GM18858 (cell line): ENCODE results near the gene RAB40A.

Experiments used
- ATAC-seq: cut with Tn5 transposase; IDR thresholded peaks from one replicate; pipeline ENCODE4 v1.9.1; 2021; ENCODE audit not compliant: unreplicated experiment

Gene RAB40A, protein sequence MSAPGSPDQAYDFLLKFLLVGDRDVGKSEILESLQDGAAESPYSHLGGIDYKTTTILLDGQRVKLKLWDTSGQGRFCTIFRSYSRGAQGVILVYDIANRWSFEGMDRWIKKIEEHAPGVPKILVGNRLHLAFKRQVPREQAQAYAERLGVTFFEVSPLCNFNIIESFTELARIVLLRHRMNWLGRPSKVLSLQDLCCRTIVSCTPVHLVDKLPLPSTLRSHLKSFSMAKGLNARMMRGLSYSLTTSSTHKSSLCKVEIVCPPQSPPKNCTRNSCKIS

DNA sequence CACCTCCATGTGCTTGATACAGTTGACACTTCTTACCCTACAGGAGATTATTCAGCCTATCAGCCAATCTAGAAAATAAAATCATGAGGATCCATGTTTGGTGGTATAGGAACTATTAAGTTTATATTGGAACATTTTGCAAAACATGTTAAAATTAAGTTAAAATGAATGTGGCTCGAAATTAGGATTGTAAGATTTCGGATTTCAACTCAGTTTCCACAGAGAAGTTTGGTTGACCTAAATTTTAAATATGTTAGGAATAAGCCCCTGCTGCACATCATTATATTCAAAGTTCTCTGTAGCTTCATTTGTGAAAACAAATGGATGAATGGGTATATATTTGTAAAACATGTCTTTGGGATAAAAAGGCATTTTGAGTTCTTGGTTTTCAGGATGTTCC is at the start of gene RAB40A:
Gene RAB40A, minus strand, starts transcription at position 101 of the 400 bp plus-strand sequence. CDS start 18,733 bp downstream, outside the sequence.
- no peak for ATAC-seq

DNA sequence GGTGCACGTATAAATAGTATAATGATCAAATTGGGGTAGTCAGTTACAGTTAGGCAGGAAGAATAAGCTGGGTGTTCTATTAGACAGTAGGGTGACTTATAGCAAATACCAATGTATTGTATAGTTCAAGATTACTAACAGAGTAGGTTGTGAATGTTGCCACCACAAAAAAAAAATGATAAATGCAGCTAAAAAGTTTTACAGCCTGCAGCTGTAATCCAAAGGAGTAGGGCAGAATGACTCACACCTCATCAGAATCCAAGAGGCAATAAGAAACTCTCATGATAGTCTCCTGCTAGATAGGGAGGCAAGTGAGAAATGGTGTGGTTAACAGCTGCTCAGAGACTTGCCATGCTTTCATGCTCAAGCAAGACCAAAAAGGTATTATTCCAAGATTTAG is 46.5 kb upstream of the RAB40A start:
- no peak for ATAC-seq

DNA sequence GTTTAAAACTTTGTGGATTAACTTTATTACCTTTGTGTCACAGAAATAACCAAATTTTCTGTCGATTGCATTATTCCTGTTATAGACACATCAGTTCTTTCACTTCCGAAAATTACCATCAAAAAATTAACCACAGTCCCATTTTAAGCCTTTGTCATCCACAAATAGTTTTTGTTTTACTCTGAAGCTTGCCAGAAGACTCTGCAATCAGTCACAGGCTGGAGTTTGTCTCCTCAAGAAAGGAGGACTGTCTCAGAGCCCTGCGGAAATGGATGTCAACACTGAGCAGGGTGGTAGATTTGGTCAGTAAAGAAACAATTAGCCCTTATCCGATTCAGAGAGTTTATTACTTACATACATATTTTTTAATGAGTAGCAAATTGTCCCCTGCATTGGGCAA is 45.9 kb upstream of the RAB40A start:
- no peak for ATAC-seq

DNA sequence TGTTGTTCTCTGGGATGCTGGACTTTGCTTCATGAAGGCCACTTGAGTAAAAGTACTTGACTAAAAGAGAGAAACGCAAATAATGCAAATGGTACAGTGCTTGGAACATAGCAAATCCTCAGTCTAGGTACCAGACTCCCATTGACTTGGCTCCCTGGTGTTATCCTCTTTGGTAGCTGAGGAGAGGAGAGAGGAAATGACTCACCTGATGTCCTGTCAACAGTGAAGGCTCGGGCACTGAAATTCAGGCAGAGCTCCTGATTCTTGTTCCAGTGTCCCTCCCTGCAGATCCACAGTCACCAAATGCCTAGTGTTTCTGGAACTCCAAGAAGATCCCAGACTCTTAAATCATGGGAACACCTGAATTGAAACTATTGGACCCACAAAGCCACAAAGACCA is 43.5 kb upstream of the RAB40A start:
- ATAC-seq: no peak

DNA sequence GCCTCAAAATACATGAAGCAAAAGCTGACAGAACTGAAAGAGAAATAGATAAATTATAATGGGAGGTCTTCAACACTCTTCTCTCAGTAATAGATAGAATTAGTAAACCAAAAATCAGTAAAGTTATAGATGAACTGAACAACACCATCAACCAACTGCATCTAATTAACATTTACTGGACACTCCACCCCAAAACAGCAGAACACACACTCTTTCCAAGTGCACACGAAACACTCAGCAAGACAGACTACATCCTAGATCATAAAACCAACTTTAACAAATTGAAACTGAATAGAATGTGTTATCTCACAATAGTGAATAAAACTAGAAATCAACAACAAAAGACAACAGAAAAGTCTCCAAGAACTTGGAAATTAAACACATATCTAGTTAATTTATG is 41.0 kb upstream of the RAB40A start:
- no peak for ATAC-seq

DNA sequence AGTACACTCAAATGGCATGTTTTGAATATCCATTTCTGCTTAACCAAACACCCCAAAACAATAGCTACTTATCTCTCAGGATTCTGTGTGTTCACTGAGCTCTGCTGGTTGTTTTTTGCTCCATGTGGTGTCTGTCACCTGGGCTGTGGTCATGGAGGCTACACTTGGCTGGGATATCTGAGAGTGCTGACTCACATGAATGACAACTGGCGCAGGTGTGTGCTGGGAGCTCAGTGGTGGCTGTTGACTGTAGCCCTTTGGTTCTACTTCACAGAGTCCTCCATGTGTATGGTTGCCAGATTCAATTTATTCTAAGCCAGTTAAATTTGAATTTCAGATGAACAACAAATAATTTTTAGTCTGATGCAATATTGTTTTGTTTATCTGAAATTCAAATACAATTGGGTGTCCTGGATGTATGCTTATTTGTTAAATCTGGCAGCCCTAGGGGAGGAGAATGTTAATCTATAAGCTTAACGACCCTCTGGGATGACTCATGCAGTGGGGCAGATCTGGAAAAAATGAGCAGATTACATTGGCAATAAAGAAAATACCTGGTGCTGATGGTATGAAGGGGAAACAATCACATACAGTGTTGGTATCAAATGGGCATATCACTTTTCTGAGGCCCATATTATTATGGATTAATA is 37.8 kb upstream of the RAB40A start:
- ATAC-seq: no peak

DNA sequence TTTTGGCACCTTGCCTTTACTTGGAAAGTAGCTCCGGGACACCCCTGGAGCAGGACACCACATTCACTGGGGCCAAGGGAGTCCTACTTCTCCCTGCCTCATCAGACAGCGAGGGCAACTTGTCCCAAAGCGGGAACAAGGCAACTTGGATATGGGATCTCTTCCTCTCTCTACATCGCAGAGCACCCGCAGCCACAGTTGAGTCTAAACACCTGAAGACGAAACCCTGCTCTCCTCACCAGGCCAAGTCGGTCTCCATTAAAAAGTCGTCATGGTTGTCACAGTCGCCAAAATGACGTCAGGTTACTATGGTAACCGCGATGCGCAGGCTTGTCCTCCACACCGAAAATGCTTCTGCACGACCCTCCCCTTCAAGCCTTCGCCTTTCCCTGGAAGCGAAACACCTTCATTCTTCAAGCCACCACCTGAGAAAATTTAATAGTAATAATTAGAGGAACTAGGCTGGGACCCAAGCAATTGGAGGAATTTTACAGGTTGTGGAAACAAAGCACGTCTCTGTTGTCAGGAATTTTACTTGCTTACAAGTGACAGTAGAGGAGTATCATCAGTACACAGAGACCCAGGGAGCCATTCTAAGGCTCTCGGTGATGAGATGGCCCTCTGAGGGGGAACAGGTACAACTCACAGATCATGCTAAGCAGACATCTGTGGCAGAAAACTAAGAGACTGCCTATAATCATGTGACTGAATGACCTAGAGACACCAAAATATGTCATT is 35.6 kb upstream of the RAB40A start:
- ATAC-seq: peak; percentile 96

DNA sequence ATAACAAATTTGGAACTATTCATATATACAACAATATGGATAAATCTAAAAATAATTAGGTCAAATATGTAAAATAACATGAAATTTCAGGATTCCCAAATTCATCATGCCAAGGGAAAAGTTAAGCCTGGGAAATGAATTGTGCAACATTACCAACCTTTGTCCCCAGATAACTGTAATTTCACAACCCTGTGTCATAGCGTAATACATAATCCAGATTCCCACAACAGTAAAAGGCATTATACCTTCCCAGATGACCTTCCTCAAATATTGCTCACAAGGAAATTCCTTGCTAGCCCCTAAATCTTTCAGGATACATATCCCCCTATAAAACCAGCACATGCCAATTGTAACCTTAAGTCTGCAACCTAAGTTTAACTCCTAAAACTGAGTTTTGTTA is 32.9 kb upstream of the RAB40A start:
- no peak for ATAC-seq

DNA sequence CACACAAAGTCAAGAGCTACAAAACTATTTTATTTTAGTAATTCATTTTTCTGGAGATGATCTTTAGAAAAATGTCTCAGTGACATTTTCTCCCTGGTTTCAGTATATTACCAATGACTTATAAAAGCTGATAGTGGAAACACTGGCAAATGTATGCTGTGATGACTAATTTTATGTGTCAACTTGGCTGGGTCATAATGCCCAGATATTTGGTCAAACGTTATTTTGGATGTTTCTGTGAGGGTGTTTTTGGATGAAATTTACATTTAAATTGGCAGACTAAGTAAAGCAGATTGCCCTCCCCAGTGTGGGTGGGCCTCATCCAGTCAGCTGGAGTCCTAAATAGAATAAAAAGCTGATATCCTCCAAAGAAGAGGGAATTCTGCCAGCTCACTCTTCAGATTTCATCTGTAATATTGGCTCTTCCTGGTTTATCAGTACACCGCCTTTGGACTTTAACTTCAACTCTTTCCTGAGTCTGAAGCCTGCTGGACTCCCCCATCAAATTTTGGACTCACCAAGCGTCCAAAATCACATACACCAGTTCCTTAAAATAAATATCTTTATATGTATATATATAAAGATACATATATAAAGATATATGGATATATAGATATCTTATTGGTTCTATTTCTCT is 31.2 kb upstream of the RAB40A start:
- ATAC-seq: no peak

DNA sequence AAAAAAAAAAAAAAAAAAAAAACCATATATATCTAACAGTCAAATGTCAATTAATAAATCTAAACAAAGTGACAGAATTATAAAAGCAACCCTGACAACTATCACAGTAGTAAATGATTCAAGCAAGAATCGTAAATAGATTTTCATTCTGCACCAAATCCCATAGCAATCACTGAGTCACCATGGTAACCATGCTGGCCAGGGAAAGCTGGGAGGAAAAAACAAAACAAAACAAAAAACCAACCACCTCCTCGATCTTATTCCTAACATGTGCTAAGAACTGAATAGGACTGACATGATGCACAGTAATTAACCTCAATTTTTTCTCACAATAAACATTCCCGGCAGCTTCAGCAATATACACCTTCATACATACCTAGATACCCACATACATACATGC is 30.6 kb upstream of the RAB40A start:
- no peak for ATAC-seq

DNA sequence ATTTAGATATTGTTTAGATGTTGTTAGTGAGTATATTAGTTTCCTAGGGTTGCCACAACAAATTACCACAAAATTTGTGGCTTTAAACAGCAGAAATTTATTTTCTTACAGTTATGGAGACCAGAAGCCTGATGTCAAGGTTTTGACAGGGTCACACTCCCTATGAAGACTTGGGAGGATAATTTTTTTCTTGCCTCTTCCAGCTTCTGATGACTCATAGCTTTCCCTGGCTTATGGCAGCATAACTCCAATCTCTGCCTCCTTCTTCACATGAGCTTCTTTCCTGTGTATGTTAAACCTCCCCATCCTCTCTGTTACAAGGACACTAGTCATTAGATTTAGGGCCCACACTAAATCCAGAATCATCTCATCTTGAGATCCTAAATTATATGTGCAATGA is 20.9 kb upstream of the RAB40A start:
- ATAC-seq: no peak

DNA sequence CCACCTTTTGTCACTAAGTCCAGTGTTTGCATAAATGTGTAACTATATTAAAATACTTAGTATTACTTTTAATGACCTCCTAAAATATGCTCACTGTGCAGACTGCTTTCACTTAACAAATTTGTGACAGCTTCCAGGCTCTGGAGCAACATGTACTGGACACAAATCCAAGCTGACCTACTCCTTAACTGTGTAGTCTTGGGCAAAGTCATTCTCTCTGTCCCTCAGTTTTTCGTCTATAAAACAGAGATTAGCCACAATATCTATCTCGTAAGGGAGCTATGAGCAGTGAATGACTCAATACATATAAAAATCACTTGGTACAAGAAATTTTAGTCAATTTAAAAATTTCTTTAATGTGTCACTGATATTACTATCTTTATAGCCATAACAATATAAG is 20.4 kb upstream of the RAB40A start:
- no peak for ATAC-seq

DNA sequence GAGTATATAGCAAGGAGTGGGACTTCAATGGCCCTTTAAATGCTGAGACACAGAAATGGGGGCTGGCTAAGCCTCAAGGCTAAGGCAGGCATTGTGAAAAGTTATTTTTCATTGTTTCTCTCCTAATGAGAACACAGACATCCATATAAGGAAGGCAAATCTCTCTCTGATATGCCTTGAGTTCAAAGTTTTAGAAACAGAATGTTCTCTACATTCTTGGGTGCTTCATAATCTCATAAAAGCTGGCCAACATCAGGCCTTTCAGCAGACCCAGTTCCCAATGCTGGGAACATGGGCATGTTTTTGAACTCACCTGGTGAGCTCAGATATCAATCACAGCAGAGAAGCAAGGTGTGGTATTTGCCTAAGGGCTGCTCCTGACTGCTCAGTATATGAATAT is 19.4 kb upstream of the RAB40A start:
- ATAC-seq: no peak

DNA sequence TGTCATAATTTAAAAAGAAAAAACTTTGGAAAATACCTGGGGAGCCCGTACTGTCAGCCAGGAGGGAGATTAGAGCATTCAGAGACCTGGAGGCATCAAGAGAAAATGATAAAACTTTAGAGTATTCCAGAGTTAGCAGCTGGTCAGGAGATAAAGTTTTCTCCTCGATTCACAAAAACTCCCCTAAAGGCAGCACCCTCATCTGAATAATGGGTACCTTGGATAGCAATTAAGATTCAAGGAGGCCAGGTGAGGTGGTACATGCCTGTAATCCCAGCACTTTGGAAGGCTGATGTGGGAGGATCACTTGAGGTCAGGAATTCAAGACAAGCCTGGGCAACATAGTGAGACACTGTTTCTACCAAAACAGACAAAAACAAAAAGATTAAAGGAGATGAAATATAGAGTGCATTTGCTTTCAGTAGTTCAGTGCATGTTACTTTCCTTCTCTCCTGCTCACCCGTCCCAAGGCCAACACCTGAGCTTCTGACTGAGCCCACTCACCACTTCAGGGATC is 18.6 kb upstream of the RAB40A start:
- no peak for ATAC-seq

DNA sequence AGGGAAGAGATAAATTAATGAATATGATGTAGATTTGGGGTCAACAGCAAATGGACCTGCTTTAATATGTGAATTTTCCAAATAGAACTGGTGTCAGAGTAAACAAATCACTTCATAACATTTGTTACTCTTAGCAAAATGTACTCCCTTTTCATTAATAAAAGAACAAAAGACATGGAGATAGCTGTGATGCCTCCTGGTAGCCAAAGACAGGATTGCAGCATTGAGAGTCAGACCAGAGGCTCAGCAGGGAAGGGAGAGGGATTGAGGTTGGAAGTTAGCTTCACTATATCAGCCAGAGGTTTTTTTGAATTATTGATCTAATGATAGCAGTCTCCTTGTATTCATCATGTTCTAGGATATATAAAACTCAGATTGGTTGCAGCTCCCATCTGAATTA is 17.4 kb upstream of the RAB40A start:
- no peak for ATAC-seq

DNA sequence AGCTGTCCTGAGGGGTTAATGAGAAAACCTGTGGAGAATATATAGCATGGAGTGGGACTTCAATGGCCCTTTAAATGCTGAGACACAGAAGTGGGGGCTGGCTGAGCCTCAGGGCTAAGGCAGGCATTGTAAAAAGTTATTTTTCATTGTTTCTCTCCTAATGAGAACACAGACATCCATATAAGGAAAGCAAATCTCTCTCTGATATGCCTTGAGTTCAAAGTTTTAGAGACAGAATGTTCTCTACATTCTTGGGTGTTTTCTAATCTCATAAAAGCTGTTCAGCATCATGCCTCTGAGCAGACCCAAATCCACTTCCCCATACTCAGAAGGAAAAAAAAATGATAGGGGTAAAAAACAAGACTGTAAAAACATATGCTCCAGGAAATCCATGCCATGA is 16.8 kb upstream of the RAB40A start:
- ATAC-seq: no peak

DNA sequence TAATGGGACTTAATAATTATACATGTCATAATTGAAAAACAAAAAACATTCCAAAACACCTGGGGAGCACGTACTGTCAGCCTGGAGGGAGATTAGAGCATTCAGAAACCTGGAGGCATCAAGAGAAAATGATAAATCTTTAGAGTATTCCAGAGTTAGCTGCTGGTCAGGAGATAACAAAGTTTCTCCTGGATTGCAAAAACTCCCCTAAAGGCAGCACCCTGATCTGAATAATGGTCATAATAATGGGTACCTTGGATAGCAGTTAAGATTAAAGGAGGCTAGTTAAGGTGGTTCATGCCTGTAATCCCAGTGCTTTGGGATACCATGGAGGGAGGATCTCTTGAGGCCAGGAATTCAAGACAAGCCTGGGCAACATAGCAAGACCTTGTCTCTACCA is 15.9 kb upstream of the RAB40A start:
- ATAC-seq: no peak

DNA sequence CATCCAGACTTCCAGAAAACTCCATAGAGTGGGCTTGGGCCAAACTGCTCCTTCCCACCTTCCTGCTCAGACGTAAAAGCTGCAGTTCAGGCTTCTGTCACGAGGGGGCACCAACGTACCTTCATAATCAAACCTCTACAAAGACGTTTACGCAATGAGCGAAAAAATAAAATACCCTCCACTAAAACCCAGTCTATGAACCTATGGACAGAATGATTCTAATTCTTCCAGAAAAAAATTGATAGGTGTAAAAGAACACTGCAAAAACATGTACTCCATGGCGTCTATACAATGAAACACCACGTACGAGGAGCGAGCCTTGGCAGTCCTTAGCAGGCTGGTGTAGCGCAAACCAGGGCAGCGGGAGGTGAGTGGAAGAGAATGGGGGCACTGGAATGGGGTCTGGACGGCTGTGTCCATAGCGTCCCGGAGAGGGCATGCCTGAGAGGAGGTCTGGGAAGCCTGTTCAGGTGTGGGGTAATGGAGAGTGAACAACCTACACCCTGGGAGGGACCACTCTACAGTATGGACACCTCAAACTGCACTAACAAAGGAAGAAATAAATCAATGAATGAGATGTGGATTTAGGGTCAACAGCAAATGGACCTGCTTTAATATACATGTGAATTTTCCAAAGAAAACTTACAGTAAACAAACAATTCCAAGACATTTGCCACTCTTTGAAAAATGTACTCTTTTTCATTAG is 14.4 kb upstream of the RAB40A start:
- ATAC-seq: no peak

DNA sequence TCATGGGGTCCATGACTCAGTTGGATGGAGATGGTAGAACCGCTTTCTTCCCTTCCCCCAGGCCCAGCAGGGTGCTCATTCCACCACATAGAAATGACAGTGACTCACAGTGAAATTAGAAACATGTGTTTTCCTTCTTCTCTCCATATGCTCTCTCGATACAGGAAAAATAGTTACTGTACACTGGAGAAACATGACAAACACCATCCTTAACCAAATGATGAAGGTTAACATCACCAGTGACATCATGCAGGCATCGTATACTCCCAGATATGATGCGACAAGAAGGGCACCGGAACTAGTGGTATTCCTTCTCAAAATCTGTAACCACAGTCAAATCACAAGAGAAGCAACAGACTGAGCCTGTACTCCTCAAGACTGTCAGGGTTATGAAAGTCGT is 11.7 kb upstream of the RAB40A start:
- ATAC-seq: no peak

DNA sequence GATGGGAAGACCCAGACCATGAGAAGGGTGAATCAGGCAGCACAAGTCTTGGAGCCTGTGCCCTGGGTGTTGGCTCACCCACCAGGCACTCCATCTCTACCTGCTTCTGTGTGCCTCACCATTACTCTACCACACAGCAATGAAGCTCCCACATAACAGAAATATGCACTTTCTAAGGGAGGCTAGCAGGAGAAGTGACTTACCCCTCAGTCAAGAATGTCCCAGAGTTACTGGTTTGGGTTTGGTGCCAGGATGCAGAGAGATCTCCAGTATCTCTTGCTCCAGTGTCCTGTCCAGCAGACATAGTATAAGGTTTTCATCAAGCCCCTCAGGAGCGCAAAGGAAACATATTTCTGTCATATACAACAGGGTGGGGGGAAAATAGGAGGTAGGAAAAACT is 11.3 kb upstream of the RAB40A start:
- no peak for ATAC-seq

DNA sequence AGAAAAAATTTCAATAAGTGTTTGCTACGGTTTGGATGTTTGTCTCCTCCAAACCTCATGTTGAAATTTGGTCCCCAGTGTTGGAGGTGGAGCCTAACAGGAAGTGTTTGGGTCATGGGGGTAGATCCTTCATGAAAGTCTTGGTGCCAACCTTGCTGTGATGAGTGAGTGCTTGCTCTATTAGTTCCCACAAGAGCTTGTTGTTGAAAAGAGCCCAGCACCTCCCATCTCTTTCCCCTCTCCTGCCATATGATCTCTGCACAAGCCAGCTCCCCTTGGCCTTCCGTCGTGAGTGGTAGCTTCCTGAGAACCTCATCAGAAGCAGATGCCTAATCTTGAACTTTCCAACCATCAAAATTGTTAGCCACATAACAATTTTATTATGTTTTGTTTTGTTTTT is 10.3 kb upstream of the RAB40A start:
- ATAC-seq: no peak
